M059J (cell line): ENCODE data around the gene RECQL. TPM values are rescaled to one million over a fixed set of nuclear protein-coding genes. Genes with fewer than 3 reads are reported as not detected.
"Not testable (repeated sequence)": the region's sequence is repeated elsewhere in the genome, so short reads cannot be mapped to it uniquely, and the experiment has no call there.

Experiments
- DNase-seq: peaks from one replicate; pipeline ENCODE4 v3.0.0-alpha.2; 2012; ENCODE audit warnings: low read depth
- total RNA-seq: library from RNA; depleted of rRNA; stranded (reverse); fragments of >200 nt; shearing (Covaris generic); gene quantifications from 2 replicates; pipeline ENCODE4 v1.2.3, GENCODE V29; 2014; rRNA removed

RECQL gene
- total RNA-seq, 1 experiment from 2014 or later = 92.2 TPM

GRCh38 chr12:21419009-21419699 lies 82.3 kb downstream of the RECQL start:
- not testable (repeated sequence) for DNase-seq

Other genes with a start within 250 kb of the RECQL start
- 0.49 and 1.1 TPM in 2 replicates for gene SLCO1A2, start 166.7 kb downstream of the RECQL start, total RNA-seq
- not detected in 2 replicates for gene IAPP, start 128.7 kb downstream of the RECQL start, total RNA-seq
- 0.94 and 2.3 TPM in 2 replicates for gene PYROXD1, start 64.0 kb downstream of the RECQL start, total RNA-seq
- 95.9 and 121 TPM in 2 replicates for gene GOLT1B, start 154 bp upstream of the RECQL start, total RNA-seq
- gene SPX, start 24.7 kb upstream of the RECQL start, total RNA-seq = 0.39 and 0.47 TPM in 2 replicates
- gene GYS2, start 103.2 kb upstream of the RECQL start, total RNA-seq = not detected in 2 replicates
- gene LDHB, start 156.2 kb upstream of the RECQL start, total RNA-seq = 596 and 730 TPM in 2 replicates